Glomerular endothelial cell (primary cell): ENCODE results near the gene OR1J4. TPM values are rescaled to one million over a fixed set of nuclear protein-coding genes. Genes with fewer than 3 reads are reported as not detected.
"Not testable (repeated sequence)": the region's sequence is repeated elsewhere in the genome, so short reads cannot be mapped to it uniquely, and the experiment has no call there.

Source experiments
- DNase-seq: peaks from one replicate; pipeline ENCODE4 v3.0.0-alpha.2; 2011; ENCODE audit warnings: low read depth, low spot score; ENCODE audit errors: extremely low read depth
- total RNA-seq: library from RNA; depleted of rRNA; stranded (reverse); fragments of >200 nt; gene quantifications from 2 replicates; pipeline ENCODE4 v1.2.3, GENCODE V29; 2015

OR1J4 gene, protein sequence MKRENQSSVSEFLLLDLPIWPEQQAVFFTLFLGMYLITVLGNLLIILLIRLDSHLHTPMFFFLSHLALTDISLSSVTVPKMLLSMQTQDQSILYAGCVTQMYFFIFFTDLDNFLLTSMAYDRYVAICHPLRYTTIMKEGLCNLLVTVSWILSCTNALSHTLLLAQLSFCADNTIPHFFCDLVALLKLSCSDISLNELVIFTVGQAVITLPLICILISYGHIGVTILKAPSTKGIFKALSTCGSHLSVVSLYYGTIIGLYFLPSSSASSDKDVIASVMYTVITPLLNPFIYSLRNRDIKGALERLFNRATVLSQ
- total RNA-seq, result not detected in 2 replicates

DNA sequence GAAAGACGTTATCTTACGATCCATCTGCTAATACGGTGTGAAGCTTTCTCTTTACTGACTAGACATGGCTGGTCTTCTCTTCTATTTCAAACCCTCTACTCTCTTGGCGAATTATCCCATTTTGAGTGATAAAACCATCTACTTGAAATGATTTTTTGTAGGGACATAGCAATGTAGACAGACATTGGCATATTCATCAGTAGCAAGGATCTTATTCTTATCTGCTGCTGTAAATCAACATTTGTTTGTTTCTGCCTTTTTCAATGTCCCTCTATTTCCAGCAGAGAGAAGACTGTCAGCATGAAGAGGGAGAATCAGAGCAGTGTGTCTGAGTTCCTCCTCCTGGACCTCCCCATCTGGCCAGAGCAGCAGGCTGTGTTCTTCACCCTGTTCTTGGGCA, at the start of gene OR1J4:
Gene OR1J4 (plus strand): TSS at position 301 of the 400 bp plus-strand sequence. CDS start 0 bp downstream, at position 301.
- no peak for DNase-seq

DNA sequence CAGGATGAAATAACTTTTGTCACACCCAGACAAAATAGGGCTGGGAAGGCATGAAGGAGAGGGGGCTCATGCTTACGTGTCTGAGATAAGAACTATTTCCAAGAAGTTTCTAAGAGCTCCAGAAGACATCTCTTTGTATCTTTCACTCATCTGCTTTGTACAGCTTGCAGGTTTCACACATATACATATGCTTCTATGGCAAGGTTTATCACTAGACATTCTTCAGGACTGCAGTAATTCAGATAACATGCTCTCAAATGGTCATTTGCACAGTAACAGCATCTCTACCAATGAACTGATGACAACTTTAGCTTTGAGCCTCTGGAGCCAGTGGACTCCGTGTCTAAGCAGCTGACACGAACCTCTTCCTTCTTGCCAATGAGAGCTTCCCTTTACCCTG, 44.4 kb upstream of the OR1J4 start:
- DNase-seq, result no peak

DNA sequence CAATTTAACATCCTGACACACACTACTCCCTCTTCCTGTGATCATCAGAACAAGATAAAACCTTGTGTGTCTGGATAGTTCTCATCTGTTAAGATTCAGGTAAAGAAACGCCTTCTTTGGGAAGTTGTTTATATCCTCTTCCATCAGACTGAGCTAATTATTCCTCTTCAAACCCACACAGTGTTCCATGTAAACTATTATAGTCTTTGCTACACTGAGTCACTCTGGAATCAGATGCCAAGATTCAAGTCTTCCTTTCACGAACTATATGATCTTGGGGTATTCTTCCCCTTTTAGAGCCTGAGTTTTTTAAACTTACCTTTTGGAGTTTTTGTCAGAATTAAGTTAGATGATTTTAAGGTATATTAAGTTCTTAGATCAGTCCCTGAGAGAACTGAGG, 43.2 kb upstream of the OR1J4 start:
- DNase-seq, result no peak

DNA sequence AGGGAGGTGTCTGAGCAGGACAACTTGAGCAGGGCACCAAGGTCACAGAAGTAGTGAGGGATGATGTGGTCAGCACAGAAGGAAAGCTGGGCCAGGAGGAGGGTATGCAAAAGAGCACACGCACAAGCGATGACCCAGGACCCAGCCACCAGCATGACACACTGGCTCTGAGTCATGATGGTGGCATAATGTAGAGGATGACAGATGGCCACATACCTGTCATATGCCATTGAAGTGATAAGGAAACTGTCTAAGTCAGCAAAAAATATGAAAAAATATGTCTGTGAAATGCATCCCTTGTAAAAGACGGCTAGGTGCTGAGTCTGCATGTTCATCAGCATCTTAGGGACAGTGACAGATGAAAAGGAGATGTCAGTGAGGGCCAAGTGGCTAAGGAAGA, 41.6 kb upstream of the OR1J4 start:
- DNase-seq, result no peak

DNA sequence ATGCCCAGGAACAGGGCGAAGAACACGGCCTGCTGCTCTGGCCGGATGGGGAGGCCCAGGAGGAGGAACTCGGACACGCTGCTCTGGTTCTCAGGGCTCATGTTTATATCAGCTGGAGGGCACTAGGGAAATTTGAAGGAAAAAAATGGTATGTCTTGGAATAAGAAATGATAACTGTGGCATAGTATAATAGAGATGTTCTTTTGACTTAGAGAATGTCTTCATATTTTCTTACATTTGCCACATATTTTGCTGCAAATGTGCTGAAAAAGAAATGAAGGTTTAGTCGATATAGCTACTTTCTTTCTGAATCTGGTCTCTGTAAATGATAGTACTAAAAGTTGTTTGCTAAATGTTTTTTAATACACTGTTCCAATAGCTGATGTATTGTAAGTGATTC, 41.1 kb upstream of the OR1J4 start, which contains the start of gene OR1J1:
Gene OR1J1 (minus strand): TSS at position 101 of the 400 bp plus-strand sequence. CDS start 0 bp downstream, at position 101.
- DNase-seq, result no peak

DNA sequence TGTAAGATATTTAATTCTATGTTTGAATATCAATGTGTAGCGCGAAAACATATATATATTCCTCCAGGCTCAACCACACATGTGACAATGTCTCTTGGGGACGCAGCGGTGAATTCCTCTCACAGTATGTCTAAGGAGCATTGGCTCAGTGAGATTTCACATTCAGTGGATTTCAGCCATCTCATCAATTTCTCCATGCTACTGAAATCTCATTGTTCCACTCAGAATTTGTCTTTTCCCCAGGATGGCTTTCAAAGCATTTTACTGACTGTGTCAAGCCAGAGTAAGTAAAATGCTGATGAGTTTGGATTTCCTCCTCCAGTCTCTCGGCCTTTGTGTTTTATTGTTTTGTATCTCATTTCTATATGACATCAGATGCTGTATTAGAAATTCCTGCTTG, 39.9 kb upstream of the OR1J4 start:
- DNase-seq, result no peak

DNA sequence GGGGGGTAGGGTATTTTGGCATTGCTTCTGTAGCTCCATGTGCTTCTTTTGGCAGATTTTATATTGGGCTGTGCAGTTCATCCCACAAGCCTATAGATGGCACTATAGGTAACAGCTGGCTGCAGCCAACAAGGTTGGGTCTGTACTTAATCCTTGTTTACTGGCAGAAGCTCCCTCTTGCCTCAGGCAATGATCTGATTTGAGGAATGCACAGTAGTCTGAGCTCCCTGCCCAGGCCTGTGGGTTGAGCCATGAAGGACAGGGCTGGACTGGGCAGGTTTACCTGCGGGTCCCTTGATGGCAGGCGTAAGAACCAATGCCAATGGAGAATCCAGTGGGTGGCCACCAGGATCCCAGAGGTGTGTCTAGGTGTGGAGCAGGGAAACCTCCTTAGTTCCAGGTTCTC, 20.1 kb upstream of the OR1J4 start:
- DNase-seq, result no peak

DNA sequence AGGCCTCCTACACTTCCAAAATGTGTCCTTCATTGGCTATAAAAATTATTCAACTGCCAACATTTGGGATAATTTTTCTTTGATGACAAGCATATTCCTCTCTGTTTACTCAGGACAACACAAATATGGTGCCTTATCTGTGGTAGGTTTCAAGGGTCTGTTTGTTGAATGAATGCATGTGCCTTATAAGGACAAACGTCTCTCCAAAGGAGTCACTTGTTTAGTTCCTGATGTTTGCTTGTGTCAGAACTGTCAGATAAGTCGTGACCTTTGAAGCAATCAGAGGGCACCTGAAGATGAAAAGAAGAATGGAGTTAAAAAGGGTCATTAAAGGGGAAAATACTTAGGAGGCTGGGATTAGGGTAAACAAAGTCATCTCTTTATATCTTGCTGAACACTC, 12.0 kb upstream of the OR1J4 start:
- DNase-seq, result no peak

DNA sequence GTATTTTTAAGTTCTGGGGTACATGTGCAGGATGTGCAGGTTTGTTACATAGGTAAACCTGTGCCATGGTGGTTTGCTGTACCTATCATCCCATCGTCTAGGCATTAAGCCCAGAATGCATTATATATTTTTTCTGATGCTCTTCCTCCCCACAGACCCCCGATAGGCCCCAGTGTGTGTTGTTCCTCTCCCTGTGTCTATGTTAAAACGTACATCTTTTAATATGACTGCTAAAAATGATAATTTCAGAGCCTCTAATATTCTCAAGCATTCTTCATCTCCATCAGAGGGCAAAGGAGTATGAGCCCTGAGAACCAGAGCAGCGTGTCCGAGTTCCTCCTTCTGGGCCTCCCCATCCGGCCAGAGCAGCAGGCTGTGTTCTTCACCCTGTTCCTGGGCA, 8.4 kb upstream of the OR1J4 start, which contains the start of gene OR1J2:
Gene OR1J2 (plus strand): TSS at position 301 of the 400 bp plus-strand sequence. CDS start 0 bp downstream, at position 301.
- no peak for DNase-seq

DNA sequence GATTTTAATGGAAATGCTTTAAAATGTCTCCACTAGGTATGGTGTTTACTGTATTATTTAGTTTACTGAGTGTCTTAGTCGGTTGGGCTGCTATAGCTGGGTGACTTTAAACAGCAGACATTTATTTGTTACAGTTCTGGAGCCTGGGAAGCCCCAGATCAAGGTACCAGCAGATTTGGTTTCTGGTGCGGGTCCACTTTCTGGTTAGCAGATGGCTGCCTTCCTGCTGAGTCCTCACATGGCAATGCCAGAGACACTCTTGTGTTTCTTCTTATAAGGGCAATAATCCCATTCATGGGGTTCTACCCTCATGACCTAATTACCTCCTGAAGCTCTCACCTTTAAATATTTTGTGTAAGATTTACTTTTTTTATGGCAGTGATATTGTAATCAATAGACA, 715 bp upstream of the OR1J4 start:
- DNase-seq, result no peak

DNA sequence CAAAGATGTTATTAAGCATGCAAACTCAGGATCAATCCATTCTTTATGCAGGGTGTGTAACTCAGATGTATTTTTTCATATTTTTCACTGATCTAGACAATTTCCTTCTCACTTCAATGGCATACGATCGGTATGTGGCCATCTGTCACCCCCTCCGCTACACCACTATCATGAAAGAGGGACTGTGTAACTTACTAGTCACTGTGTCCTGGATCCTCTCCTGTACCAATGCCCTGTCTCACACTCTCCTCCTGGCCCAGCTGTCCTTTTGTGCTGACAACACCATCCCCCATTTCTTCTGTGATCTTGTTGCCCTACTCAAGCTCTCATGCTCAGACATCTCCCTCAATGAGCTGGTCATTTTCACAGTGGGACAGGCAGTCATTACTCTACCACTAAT, 435 bp downstream of the OR1J4 start:
- DNase-seq, result no peak

DNA sequence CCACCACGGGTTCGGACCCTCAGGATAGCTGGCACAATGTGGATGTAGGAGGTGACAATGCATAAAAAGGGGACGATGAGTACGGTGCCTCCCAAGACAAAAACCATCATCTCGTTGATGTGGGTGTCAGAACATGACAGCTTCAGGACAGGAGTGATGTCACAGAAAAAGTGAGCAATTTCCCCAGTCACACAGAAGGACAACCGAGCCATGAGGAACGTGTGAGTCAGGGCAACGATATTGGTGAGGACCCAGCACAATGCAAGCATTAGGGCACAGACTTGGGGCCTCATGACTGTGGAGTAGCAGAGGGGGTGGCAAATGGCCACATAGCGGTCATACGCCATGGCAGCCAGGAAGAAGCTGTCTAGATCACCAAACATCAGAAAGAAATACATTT, 7.7 kb downstream of the OR1J4 start:
- no peak for DNase-seq

DNA sequence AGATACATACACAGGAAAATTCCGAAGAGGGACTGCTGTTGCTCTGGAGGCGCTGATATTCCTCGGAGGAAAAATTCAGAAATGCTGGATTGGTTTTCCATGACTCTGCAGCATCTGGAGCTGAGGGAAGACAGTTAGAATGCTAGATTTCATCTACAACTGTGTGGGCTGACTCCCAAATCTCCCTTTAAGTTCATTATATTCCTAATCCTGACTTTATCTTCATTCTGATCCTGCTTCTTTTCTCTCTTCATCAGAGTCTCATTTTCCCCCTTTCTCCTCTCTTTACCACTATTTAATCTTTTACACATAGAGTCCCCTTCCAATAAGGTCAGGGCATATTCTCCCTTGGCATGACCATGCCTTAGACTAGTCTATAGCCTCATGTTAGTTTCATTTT, 8.3 kb downstream of the OR1J4 start, which contains the start of gene OR1N1:
Gene OR1N1 (minus strand): TSS at position 101 of the 400 bp plus-strand sequence. CDS start 0 bp downstream, at position 101.
- DNase-seq, result no peak

DNA sequence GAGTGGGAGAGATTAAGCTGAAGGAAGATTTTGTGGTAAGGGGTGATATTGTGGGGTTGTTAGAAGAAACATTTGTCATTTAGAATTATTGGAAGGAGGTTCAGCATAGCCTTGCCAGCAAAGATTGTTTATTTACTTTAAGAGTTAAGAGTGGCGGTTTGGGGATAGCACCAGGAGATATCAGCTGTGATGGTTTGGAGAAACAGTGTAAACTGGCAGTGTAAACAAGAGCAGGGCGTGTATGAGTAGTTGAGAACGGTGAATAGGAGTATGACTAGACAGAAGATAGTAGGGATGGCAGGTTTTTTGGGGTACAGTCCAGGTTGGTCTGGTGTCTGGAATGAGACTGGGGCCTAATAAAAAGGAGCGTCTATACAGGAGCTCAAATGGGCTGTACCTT, 12.2 kb downstream of the OR1J4 start:
- not testable (repeated sequence) for DNase-seq

DNA sequence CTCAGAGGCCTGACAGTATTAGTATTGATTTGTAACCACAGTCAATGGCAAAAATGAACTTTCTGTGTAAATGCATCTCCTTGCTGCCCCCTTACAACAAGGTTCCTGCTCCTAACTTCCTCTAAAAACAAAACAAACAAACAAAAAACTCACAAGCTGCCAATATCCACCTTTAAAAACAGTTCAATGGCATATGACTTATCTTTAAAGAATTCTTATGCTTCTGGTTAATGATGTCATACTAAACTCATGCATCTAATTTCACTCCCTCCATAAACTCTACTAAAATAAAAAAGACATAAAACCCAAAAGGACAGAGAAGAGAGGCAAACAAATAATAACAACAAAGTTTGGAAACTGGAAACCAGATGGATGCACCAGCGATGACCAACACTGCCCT, 17.2 kb downstream of the OR1J4 start:
- DNase-seq, result no peak

DNA sequence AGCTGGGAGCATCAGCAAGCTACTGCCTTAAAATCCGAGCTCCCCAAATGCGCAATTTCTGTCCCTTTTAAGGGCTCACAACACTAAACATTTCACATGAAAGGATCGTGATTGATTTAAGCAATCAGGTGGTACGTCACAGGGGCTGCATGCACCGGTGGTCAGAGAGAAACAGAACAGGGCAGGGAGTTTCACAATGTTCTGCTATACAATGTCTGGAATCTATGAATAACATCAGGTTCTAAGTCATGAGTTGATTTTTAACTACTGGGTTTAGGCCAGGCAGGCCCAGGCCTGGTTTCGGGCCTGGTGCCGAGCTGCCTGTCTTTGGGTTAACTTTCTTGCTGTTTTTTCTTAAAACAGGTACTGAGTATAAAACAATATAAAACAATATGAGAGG, 18.1 kb downstream of the OR1J4 start:
- not testable (repeated sequence) for DNase-seq

DNA sequence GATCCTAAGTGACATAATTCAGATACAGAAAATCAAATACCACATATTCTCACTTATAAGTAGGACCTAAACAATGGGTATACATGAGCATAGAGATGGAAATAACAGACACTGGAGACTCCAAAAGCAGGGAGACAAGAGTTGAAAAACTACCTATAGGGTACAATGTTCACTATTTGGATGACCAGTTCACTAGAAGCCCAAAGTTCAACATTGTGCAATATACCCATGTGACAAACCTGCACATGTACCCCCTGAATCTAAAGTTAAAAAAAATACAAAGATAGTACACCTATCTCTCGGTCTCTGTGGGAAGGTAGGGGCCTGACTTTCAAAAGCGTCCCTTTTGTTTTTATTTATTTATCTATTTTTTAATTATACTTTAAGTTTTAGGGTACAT, 19.8 kb downstream of the OR1J4 start:
- DNase-seq, result no peak

DNA sequence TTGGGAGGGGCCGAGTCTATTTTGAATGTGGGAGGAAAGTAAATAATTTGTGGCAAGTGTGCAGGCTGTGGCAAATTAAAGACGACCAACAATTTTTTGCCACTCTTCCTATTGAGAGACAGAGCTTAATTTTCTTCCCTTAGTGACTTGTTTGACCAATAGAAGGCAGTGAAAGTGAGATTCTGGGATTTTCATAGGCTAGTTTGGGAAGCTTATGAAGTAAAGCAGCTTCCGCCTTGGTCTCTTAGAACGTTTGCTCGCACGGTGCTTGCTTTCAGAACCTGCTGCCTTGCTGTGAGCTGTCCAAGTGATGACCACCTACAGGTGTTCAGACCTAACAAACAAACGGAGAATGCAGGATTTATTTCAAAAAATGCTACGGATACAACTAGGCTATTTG, 27.3 kb downstream of the OR1J4 start:
- DNase-seq, result no peak

DNA sequence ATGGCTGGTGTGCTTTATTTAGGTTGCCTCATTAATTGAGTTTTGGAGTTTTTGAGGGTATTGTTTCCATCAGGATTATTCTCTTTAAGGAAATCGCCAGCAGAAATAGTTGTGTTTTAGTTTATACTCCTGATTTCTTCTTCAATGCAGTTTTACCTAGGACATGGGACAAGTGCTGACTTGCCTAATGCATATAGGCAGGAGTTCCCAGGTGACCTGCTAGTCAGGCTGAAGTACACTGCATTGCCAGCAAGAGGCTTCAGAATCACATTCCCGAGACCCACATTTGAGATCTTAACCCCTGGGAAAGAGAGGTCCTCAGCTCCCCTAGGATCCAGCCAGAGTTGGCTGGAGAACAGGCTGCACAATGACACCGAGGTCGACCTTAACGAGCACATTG, 32.4 kb downstream of the OR1J4 start:
- no peak for DNase-seq

DNA sequence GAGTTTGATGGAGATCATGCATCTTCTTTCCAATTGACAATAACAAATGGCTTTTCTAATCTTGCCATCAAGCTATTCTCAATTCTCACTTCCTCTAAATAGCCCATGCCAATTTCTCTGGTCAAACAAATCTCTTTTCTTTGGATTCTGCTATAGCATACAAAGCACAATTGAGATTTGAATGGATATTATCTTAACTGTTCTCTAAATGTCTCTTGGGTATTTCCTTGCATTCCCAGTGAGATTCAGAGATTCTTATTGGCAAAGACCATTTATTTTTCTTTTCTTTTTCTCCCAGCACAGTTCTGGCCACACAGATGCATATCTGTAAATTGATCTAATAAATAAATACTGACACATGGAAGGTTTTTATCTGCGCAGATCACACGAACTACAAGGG, 33.9 kb downstream of the OR1J4 start, which contains the start of gene OR1N2:
Gene OR1N2 (plus strand): TSS at position 301 of the 400 bp plus-strand sequence. CDS start 100 bp downstream, outside the sequence.
- no peak for DNase-seq

DNA sequence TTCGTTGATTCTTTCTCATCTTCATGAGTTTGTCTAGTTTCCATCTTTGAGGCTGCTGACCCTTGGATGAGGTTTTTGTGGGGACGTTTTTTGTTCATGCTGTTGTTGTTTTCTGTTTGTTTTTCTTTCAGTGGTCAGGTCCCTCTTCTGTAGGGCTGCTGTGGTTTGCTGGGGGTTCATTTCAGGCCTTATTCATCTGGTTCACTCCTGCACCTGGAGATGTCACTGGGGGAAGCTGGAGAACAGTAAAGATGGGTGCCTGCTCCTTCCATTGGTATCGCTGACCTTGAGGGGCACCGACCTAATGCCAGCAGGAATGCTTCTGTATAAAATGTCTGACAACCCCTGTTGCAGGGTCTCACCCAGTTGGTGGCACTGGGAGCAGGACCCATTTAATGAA, 42.5 kb downstream of the OR1J4 start:
- no peak for DNase-seq

DNA sequence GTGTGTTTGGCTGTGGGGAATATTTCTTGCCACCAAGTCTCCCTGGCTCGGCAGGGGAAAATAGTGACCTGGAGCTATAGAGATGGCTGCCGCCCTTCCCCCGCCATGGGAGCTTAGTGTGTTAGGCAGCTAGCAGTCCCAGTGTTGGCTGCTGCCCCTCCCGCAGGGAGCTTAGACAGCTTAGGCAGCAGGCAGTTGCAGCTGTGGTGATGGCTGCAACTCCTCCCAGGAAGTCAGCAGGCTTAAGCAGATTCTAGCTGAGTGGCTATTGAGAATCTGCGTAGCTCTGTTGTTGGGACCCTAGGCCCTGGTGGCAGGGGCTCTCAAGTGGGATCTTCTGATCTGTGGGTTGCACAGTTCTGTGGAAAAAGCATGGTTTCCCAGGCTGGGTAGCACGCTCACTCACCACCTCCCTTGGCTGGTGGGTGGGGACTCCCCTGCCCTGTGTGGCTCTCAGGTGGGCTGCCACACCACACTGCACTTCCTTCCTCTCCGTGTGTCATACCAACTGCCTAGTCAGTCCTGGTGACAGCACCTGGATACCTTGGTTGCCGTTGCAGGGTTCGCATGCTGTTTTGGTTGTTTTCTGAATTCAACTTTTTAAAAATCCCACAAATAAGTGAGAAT, 43.3 kb downstream of the OR1J4 start:
- no peak for DNase-seq
